TTC549 (cell line): ENCODE data around the gene TNFAIP1.
"Not testable (repeated sequence)": the region's sequence is repeated elsewhere in the genome, so short reads cannot be mapped to it uniquely, and the experiment has no call there.

ENCODE experiments used
- FAIRE-seq: peaks from 2 replicates; lab custom pipeline; 2012; peaks lifted over from hg19 to GRCh38; lab: Jason Lieb, UNC

The TNFAIP1 gene

GRCh38 chr17:28325211-28325610 is 10.3 kb upstream of the TNFAIP1 start:
- no peak for FAIRE-seq

- FAIRE-seq, result no peak
These were observed 9.4 kb upstream of the TNFAIP1 start for GRCh38 chr17:28326114-28326513.

- no peak for FAIRE-seq
These were observed 8.4 kb upstream of the TNFAIP1 start for GRCh38 chr17:28327031-28327607.

- FAIRE-seq, result no peak
These were observed 7.9 kb upstream of the TNFAIP1 start for GRCh38 chr17:28327709-28328108.

- FAIRE-seq, result no peak
These were observed 7.2 kb upstream of the TNFAIP1 start for GRCh38 chr17:28328325-28328724.

GRCh38 chr17:28330671-28331070 is 4.9 kb upstream of the TNFAIP1 start:
- no peak for FAIRE-seq

GRCh38 chr17:28331891-28332420 is 3.6 kb upstream of the TNFAIP1 start:
- FAIRE-seq, result no peak

GRCh38 chr17:28333083-28333746 is 2.3 kb upstream of the TNFAIP1 start:
- no peak for FAIRE-seq

GRCh38 chr17:28334171-28334570 is 1.4 kb upstream of the TNFAIP1 start:
- FAIRE-seq, result no peak

- no peak for FAIRE-seq
These were observed 828 bp upstream of the TNFAIP1 start for GRCh38 chr17:28334666-28335200.

GRCh38 chr17:28335959-28336871 is 654 bp downstream of the TNFAIP1 start:
- FAIRE-seq, result no peak

GRCh38 chr17:28338056-28338768 is 2.7 kb downstream of the TNFAIP1 start:
- FAIRE-seq, result no peak

GRCh38 chr17:28338769-28339212 is 3.2 kb downstream of the TNFAIP1 start:
- FAIRE-seq, result not testable (repeated sequence)

- FAIRE-seq, result no peak
These were observed 3.9 kb downstream of the TNFAIP1 start for GRCh38 chr17:28339431-28339830.

- FAIRE-seq, result no peak
These were observed 4.8 kb downstream of the TNFAIP1 start for GRCh38 chr17:28340374-28340773.

- no peak for FAIRE-seq
These were observed 6.0 kb downstream of the TNFAIP1 start for GRCh38 chr17:28341516-28341915.

- no peak for FAIRE-seq
These were observed 6.8 kb downstream of the TNFAIP1 start for GRCh38 chr17:28342313-28342712.

GRCh38 chr17:28343491-28343932 is 8.0 kb downstream of the TNFAIP1 start:
- FAIRE-seq, result no peak

GRCh38 chr17:28344011-28344410 is 8.4 kb downstream of the TNFAIP1 start:
- FAIRE-seq, result no peak

GRCh38 chr17:28344435-28344901 is 8.9 kb downstream of the TNFAIP1 start:
- no peak for FAIRE-seq

- no peak for FAIRE-seq
These were observed 10.0 kb downstream of the TNFAIP1 start for GRCh38 chr17:28345419-28346198.
